ENCODE results near the gene SNAP29. TPM values are rescaled to one million over a fixed set of nuclear protein-coding genes. Genes with fewer than 3 reads are reported as not detected.

Gene SNAP29
- total and polyA plus RNA-seq, 4 donors = 11.5 to 33.3 (median 25.4) TPM

DNA sequence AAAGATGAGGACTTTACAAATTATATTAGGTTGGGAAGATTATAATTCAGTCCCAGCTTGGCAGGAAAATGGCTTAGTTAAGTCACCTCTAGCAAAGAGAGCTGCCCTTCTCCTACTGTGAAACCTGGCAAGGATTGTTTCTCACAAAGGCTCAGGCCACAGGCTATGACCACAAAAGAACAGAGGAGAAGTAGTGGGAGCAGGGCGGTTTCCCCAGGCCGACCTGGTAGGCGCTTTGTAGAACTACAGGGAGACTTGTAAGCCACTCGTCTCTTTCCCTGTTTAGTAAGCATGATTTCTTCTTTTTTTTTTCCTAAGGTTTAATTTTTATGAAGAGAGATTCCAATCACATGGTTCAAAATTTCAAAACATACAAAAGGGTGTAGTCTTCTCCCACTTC, 4.6 kb downstream of the SNAP29 start:
- Histone ChIP-seq H3K4me3 (ENCODE audit: low read depth, low read length) (no peak overlapping the region), H3K27me3 (ENCODE audit: control insufficient read depth, insufficient read depth, low read length) (no peaks in the 10 kb centered on the region), H3K36me3 (ENCODE audit: control insufficient read depth, insufficient read depth, low read length) (peaks cover 28% of the 10 kb centered on the region), H3K27ac (ENCODE audit: low read depth, low read length) (no peak overlapping the region), H3K4me1 (ENCODE audit: control insufficient read depth, insufficient read depth, low read length) (peaks cover 16% of the 10 kb centered on the region), H3K9me3 (ENCODE audit: control insufficient read depth, insufficient read depth, low read length) (no peaks in the 10 kb centered on the region)
- no peak for DNase-seq (ENCODE audit: low read depth in 4 of 6, low spot score in 6 of 6)
- WGBS (ENCODE audit: insufficient coverage) = no CpG with 5 or more reads among the region's 4 CpGs

DNA sequence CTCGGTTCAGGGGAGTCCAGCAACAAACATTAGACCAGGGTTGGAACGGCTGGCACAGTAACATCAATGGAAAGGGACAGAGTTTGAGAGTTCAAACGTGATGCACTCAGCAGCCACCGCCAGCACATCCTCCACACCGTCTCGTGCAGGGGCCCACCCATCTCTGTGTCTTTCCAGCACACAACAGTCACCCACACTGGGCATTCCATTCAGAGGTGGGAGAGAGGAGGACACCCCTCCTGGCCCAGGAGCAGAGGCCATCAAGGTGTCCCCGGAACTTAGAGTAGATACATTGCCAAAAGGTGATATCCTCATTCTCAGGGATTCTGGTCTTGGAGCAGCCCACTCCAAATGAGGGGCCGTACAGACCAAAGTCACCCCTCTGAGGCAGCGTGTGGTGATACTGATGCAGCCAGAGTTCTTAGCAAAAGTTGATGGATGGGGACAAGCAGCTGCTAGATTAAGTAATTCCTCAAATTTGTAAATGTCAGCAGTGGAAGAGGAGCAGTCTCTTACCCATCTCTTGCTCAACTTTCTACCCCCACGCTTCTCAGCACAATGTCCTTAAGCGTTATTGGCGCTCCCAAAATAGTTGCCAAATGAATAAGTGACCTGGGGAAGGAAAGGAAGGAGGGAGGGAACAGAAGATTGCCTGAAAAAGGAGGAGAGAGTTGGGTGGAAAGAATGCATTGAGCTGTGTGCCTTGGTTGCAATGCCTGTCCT, 5.5 kb downstream of the SNAP29 start:
- H3K4me1 ChIP-seq (ENCODE audit: control insufficient read depth, insufficient read depth, low read length) = peaks cover 13% of the 10 kb centered on the region
- no peak overlapping the region for H3K4me3 ChIP-seq (ENCODE audit: low read depth, low read length)
- H3K27ac ChIP-seq (ENCODE audit: low read depth, low read length) = no peak overlapping the region
- H3K36me3 ChIP-seq (ENCODE audit: control insufficient read depth, insufficient read depth, low read length) = peaks cover 32% of the 10 kb centered on the region
- no peaks in the 10 kb centered on the region for H3K27me3 ChIP-seq (ENCODE audit: control insufficient read depth, insufficient read depth, low read length)
- 92% methylated on average over 6 of the region's 12 CpGs for WGBS (ENCODE audit: insufficient coverage)
- DNase-seq (ENCODE audit: low read depth in 4 of 6, low spot score in 6 of 6) = no peak
- H3K9me3 ChIP-seq (ENCODE audit: control insufficient read depth, insufficient read depth, low read length) = no peaks in the 10 kb centered on the region

DNA sequence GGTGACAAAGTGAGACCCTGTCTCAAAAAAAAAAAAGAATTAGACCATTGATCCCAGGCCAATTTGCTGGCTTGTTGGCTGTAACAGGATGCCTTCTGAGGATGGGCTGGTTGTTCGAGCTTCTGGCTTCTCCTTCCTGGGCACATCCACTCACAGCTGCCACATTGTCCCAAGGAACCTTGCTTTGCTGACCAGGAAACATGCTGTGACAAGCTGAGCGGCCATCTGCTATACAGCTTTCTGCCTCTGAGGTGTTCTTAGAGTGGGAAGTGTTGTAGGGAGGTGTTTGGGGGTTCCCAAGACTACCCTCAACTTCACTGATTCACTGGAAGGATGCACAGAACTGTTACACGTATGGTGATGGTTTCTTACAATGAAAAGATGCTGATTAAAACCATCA, 6.5 kb downstream of the SNAP29 start:
- WGBS (ENCODE audit: insufficient coverage) = 82% methylated on average over 2 of the region's 3 CpGs
- peaks cover 4% of the 10 kb centered on the region for H3K4me1 ChIP-seq (ENCODE audit: control insufficient read depth, insufficient read depth, low read length)
- no peaks in the 10 kb centered on the region for H3K27me3 ChIP-seq (ENCODE audit: control insufficient read depth, insufficient read depth, low read length)
- no peak overlapping the region for H3K4me3 ChIP-seq (ENCODE audit: low read depth, low read length)
- no peaks in the 10 kb centered on the region for H3K9me3 ChIP-seq (ENCODE audit: control insufficient read depth, insufficient read depth, low read length)
- no peak overlapping the region for H3K27ac ChIP-seq (ENCODE audit: low read depth, low read length)
- peaks cover 40% of the 10 kb centered on the region for H3K36me3 ChIP-seq (ENCODE audit: control insufficient read depth, insufficient read depth, low read length)
- no peak for DNase-seq (ENCODE audit: low read depth in 4 of 6, low spot score in 6 of 6)

DNA sequence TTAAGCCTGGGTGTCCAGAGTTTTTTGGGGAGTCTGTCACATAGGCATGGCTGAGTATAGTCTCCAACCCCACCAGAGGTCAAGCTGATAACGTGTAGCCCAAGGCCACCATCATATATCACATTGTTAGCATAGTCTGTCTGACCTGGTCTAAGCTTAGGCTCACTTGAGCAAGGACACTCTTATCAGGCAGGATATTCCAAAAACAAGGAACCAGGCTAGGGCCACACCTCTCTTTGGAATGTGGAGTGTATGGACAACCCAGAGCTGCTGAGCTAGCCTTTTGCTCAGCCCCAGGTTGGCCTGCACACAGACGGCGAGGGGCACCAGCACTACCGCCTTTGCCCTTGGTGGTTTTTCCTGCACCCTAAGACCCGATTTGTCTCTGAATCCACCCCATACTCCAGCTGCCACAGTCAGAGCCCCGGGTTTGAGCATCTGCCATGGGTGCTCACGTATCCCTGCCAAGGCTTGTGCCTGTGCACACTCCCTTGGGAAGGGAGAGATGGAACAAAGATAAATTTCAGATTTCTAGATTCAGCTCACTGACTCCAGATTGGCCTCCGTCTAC, 7.2 kb downstream of the SNAP29 start:
- no peak overlapping the region for H3K27ac ChIP-seq (ENCODE audit: low read depth, low read length)
- no peaks in the 10 kb centered on the region for H3K27me3 ChIP-seq (ENCODE audit: control insufficient read depth, insufficient read depth, low read length)
- 91% methylated on average over 7 of the region's 8 CpGs for WGBS (ENCODE audit: insufficient coverage)
- H3K36me3 ChIP-seq (ENCODE audit: control insufficient read depth, insufficient read depth, low read length) = peaks cover 42% of the 10 kb centered on the region
- no peak overlapping the region for H3K4me3 ChIP-seq (ENCODE audit: low read depth, low read length)
- no peaks in the 10 kb centered on the region for H3K9me3 ChIP-seq (ENCODE audit: control insufficient read depth, insufficient read depth, low read length)
- peaks cover 3% of the 10 kb centered on the region for H3K4me1 ChIP-seq (ENCODE audit: control insufficient read depth, insufficient read depth, low read length)
- no peak for DNase-seq (ENCODE audit: low read depth in 4 of 6, low spot score in 6 of 6)

DNA sequence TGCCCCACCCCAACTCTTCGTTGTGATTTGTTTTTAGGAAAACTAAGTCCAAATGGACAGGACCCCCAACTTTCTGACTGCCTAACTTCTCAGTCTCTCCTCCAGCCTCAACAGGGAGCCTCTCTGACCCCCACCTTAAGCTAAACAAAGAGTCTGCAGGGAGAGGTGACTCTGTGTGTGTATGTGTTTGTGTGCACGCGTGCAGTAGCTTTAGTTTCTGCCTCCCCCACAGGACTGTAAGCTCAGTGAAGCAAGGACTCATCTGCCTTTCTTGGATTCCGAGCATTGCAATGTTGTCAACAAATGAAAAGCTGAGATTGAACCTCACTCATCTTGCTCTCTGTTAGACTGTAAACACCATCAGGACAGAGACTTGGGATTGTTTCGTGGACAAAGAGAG, 7.9 kb downstream of the SNAP29 start:
- Histone ChIP-seq H3K27ac (ENCODE audit: low read depth, low read length) (no peak overlapping the region), H3K36me3 (ENCODE audit: control insufficient read depth, insufficient read depth, low read length) (peaks cover 38% of the 10 kb centered on the region), H3K9me3 (ENCODE audit: control insufficient read depth, insufficient read depth, low read length) (no peaks in the 10 kb centered on the region), H3K27me3 (ENCODE audit: control insufficient read depth, insufficient read depth, low read length) (no peaks in the 10 kb centered on the region), H3K4me3 (ENCODE audit: low read depth, low read length) (no peak overlapping the region), H3K4me1 (ENCODE audit: control insufficient read depth, insufficient read depth, low read length) (peaks cover 3% of the 10 kb centered on the region)
- no peak for DNase-seq (ENCODE audit: low read depth in 4 of 6, low spot score in 6 of 6)
- WGBS (ENCODE audit: insufficient coverage) = 100% methylated on average over 1 of the region's 5 CpGs

DNA sequence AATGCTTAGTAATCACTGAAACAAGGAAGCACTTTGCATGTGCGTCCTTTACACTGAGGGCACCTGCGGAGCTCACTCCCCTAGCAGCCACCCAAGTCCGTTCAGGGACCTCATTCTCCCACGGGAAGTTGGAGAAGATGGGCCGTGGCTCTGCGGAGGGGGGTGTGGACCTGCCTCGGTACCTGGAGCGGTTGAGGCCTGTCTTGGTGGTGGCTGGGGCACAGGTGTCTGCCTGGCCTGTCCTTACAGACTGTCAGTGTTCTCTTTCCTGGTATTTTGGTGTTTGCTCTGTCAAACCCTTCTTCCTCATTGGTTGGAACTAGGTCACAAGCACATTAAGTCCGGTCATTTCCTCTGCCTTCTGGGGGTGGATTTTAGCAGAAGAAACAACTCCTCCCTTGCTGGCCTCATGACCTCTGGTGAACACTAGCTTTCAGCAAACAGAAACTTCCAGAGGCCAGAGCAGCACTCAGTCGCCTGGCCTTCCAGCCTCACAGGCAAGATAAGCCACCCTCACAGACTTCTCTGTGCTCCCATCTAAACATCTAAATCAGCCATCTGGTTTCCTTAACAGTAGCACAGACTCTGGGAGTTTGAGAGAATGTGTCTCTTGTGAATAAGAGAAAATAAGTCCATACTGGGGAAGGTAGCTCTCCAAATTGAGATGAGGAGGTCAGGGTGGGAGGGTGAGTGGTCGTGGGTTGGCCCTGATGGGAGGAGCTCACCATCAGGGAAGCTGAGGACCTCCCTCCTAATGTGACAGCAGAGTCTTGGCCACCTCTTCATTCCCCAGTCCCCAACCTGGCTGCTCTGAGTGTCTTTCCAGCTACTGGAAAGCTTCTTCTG, 8.6 kb downstream of the SNAP29 start:
- WGBS (ENCODE audit: insufficient coverage) = 78% methylated on average over 9 of the region's 11 CpGs
- Histone ChIP-seq H3K4me3 (ENCODE audit: low read depth, low read length) (no peak overlapping the region), H3K9me3 (ENCODE audit: control insufficient read depth, insufficient read depth, low read length) (no peaks in the 10 kb centered on the region), H3K27ac (ENCODE audit: low read depth, low read length) (no peak overlapping the region), H3K27me3 (ENCODE audit: control insufficient read depth, insufficient read depth, low read length) (no peaks in the 10 kb centered on the region), H3K4me1 (ENCODE audit: control insufficient read depth, insufficient read depth, low read length) (peaks cover 3% of the 10 kb centered on the region), H3K36me3 (ENCODE audit: control insufficient read depth, insufficient read depth, low read length) (peaks cover 40% of the 10 kb centered on the region)
- peak in 1 of 6 donors; percentile 25 for DNase-seq (ENCODE audit: low read depth in 4 of 6, low spot score in 6 of 6)

DNA sequence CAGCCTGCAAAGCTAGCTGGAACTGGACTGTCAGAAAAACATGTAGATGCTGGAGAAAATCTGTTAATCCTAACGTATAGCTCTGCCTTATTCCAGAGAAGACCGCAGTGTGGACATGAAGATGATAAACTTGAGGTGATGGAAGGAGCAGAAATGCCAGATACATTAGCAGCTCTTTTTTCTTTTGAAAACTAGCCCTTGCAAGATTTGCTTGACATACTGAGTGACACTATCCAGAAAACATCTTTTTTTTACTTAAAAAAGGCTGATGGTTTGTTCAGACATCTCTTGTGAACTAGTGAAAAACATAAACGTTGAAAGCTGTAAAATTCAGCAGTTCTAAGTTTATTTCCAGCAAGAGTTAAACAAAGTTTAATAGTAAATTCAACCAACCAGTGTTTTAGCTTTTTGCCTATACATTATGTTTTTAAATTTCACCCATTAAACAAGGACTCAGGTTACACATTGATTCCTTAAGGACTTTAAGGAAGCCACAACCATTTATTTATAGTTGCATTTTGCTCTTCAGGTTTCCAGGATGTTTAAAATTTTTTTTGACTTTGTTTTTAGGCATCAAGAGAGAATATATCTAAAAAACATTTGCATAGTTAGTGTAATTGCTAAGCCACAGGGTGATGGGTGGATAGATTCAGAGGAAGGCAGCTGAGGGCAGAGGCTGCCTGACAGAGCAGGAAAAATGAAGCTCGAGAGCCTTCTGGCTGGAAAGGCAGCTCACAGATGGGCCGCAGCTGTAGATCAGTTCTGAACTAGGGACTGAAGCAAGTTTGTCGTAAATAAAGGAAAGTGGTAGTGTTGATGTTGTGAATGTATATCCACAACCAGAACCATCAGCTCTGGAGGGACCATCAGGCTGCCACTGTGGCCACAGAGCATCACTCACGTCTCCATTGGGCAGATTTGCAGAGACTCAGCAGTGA, 9.5 kb downstream of the SNAP29 start:
- peaks cover 39% of the 10 kb centered on the region for H3K36me3 ChIP-seq (ENCODE audit: control insufficient read depth, insufficient read depth, low read length)
- H3K27me3 ChIP-seq (ENCODE audit: control insufficient read depth, insufficient read depth, low read length) = no peaks in the 10 kb centered on the region
- H3K4me1 ChIP-seq (ENCODE audit: control insufficient read depth, insufficient read depth, low read length) = peaks cover 3% of the 10 kb centered on the region
- no peak overlapping the region for H3K4me3 ChIP-seq (ENCODE audit: low read depth, low read length)
- no peak for DNase-seq (ENCODE audit: low read depth in 4 of 6, low spot score in 6 of 6)
- no peaks in the 10 kb centered on the region for H3K9me3 ChIP-seq (ENCODE audit: control insufficient read depth, insufficient read depth, low read length)
- 75% methylated on average over 4 of the region's 7 CpGs for WGBS (ENCODE audit: insufficient coverage)
- no peak overlapping the region for H3K27ac ChIP-seq (ENCODE audit: low read depth, low read length)

DNA sequence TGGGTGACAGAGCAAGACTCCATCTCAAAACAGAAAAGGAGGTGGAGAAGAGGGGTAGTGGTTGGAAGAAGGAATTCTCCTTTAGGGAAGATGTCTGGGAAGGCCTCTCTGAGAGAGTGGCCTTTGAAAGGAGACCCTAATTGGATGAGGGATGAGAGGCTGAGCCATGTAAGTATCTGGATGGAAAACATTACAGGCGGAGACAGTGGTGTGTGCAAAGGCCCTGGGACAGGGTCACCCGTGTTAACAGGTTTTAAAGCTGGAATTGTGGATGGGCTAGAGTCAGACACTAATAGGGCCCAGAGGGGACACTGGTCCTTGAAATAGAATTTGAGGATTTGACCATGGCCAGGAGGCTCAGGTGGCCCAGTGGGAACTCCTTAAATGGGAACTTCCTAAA, 10.4 kb downstream of the SNAP29 start:
- H3K4me1 ChIP-seq (ENCODE audit: control insufficient read depth, insufficient read depth, low read length) = peaks cover 3% of the 10 kb centered on the region
- DNase-seq (ENCODE audit: low read depth in 4 of 6, low spot score in 6 of 6) = no peak
- no peaks in the 10 kb centered on the region for H3K27me3 ChIP-seq (ENCODE audit: control insufficient read depth, insufficient read depth, low read length)
- no peaks in the 10 kb centered on the region for H3K9me3 ChIP-seq (ENCODE audit: control insufficient read depth, insufficient read depth, low read length)
- H3K36me3 ChIP-seq (ENCODE audit: control insufficient read depth, insufficient read depth, low read length) = peaks cover 43% of the 10 kb centered on the region
- WGBS (ENCODE audit: insufficient coverage) = 100% methylated on average over 2 of the region's 2 CpGs
- no peak overlapping the region for H3K27ac ChIP-seq (ENCODE audit: low read depth, low read length)
- H3K4me3 ChIP-seq (ENCODE audit: low read depth, low read length) = no peak overlapping the region

DNA sequence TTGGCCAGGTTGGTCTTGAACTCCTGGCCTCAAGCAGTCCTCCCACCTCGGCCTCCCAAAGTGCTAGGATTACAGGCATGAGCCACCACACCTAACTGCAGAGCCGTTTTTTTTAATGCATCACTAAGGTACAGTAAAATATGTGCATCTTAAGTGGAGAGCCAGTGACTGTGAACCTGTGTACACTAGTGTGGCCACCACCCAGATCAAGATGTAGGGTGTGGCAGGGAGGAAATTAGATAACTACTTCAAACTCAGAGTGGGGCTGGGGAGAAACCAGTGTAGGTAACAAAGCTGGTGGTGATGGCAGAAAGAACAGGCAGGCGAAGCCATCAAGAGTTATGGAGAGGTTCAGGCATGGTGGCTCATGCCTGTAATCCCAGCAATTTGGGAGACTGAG, 14.4 kb downstream of the SNAP29 start:
- 86% methylated on average over 1 of the region's 3 CpGs for whole genome bisulfite sequencing (ENCODE audit: insufficient coverage)
- H3K9me3 ChIP-seq (ENCODE audit: control insufficient read depth, insufficient read depth, low read length) = no peaks in the 10 kb centered on the region
- no peaks in the 10 kb centered on the region for H3K27me3 ChIP-seq (ENCODE audit: control insufficient read depth, insufficient read depth, low read length)
- H3K27ac ChIP-seq (ENCODE audit: low read depth, low read length) = no peak overlapping the region
- no peak overlapping the region for H3K4me3 ChIP-seq (ENCODE audit: low read depth, low read length)
- H3K36me3 ChIP-seq (ENCODE audit: control insufficient read depth, insufficient read depth, low read length) = peaks cover 54% of the 10 kb centered on the region
- DNase-seq (ENCODE audit: low read depth in 4 of 6, low spot score in 6 of 6) = no peak
- no peaks in the 10 kb centered on the region for H3K4me1 ChIP-seq (ENCODE audit: control insufficient read depth, insufficient read depth, low read length)

Data from spinal cord (tissue), 10 donors.